ENCODE data around the gene ARFGEF3.

Gene ARFGEF3

GRCh38 chr6:138277835-138278234 lies 116.1 kb downstream of the ARFGEF3 start:
- DNase-seq: no peak

GRCh38 chr6:138278326-138278725 lies 116.6 kb downstream of the ARFGEF3 start:
- DNase-seq: peak; percentile 23

- DNase-seq: no peak
These were observed 124.1 kb downstream of the ARFGEF3 start for GRCh38 chr6:138285800-138286199.

- DNase-seq: no peak
These were observed 125.0 kb downstream of the ARFGEF3 start for GRCh38 chr6:138286698-138287097.

GRCh38 chr6:138287144-138287955 lies 125.6 kb downstream of the ARFGEF3 start:
- peak; percentile 31 for DNase-seq

GRCh38 chr6:138288428-138289085 lies 126.8 kb downstream of the ARFGEF3 start:
- DNase-seq: peak; percentile 95

- DNase-seq: no peak
These were observed 128.0 kb downstream of the ARFGEF3 start for GRCh38 chr6:138289739-138290138.

- no peak for DNase-seq
These were observed 128.8 kb downstream of the ARFGEF3 start for GRCh38 chr6:138290423-138290962.

GRCh38 chr6:138291036-138291848 lies 129.5 kb downstream of the ARFGEF3 start:
- DNase-seq: no peak

GRCh38 chr6:138291849-138292181 lies 130.1 kb downstream of the ARFGEF3 start:
- DNase-seq: no peak

- DNase-seq: no peak
These were observed 130.7 kb downstream of the ARFGEF3 start for GRCh38 chr6:138292482-138292881.

GRCh38 chr6:138293428-138294395 lies 132.0 kb downstream of the ARFGEF3 start:
- peak; percentile 23 for DNase-seq

- no peak for DNase-seq
These were observed 134.6 kb downstream of the ARFGEF3 start for GRCh38 chr6:138296381-138296780.

- no peak for DNase-seq
These were observed 135.0 kb downstream of the ARFGEF3 start for GRCh38 chr6:138296786-138297185.

GRCh38 chr6:138297761-138298298 lies 136.1 kb downstream of the ARFGEF3 start:
- peak; percentile 20 for DNase-seq

GRCh38 chr6:138300469-138300868 lies 138.7 kb downstream of the ARFGEF3 start:
- DNase-seq: no peak

- no peak for DNase-seq
These were observed 140.8 kb downstream of the ARFGEF3 start for GRCh38 chr6:138302554-138302953.

GRCh38 chr6:138307352-138307751 lies 145.6 kb downstream of the ARFGEF3 start:
- DNase-seq: no peak

- DNase-seq: peak; percentile 55
These were observed 146.3 kb downstream of the ARFGEF3 start for GRCh38 chr6:138307816-138308730.

- no peak for DNase-seq
These were observed 147.0 kb downstream of the ARFGEF3 start for GRCh38 chr6:138308731-138309110.

- DNase-seq: no peak
These were observed 148.0 kb downstream of the ARFGEF3 start for GRCh38 chr6:138309695-138310094.
